Thymus (tissue), 11 donors: ENCODE measurements around the gene TENM3. TPM values are rescaled to one million over a fixed set of nuclear protein-coding genes. Genes with fewer than 3 reads are reported as not detected.
"Not testable (repeated sequence)": the region's sequence is repeated elsewhere in the genome, so short reads cannot be mapped to it uniquely, and the experiment has no call there.

Experiments used
- DNase-seq, 9 donors: peaks; one replicate each; pipeline ENCODE4 v3.0.0-alpha.2; 2013; ENCODE audit warnings: low spot score in 9 of 9, low read depth in 6 of 9, missing footprints in 1 of 9
- H3K27ac ChIP-seq, 2 donors: one replicate each; pipeline ENCODE4 v1.5.1; 2013; ENCODE audit warnings: control low read depth in 1 of 2, low read depth in 1 of 2, low read length in 1 of 2, mild to moderate bottlenecking in 1 of 2, moderate library complexity in 1 of 2
- H3K27me3 ChIP-seq, 2 donors: one replicate each; pipeline ENCODE4 v1.5.1; 2013; ENCODE audit warnings: low read length in 1 of 2; ENCODE audit not compliant: control insufficient read depth in 2 of 2, insufficient read depth in 1 of 2
- H3K36me3 ChIP-seq, 2 donors: one replicate each; pipeline ENCODE4 v1.5.1; 2013; ENCODE audit warnings: low read length in 1 of 2, mild to moderate bottlenecking in 1 of 2, moderate library complexity in 1 of 2; ENCODE audit not compliant: control insufficient read depth in 2 of 2, insufficient read depth in 2 of 2
- H3K4me1 ChIP-seq, 2 donors: one replicate each; pipeline ENCODE4 v1.5.1; 2013; ENCODE audit warnings: low read length in 2 of 2; ENCODE audit not compliant: control insufficient read depth in 2 of 2, insufficient read depth in 2 of 2
- H3K4me3 ChIP-seq, 2 donors: one replicate each; pipeline ENCODE4 v1.5.1; 2013; ENCODE audit warnings: low read length in 2 of 2, control low read depth in 1 of 2, mild to moderate bottlenecking in 1 of 2
- H3K9me3 ChIP-seq, 2 donors: one replicate each; pipeline ENCODE4 v1.5.1; 2013; ENCODE audit warnings: low read length in 1 of 2, mild to moderate bottlenecking in 1 of 2; ENCODE audit not compliant: control insufficient read depth in 2 of 2, insufficient read depth in 1 of 2
- WGBS: extraction: QIAGEN DNeasy Blood & Tissue Kit; methylation state at CpG from one replicate; pipeline ENCODE4 v1.1.7; 2013; 5-methylcytosine and 5-hydroxymethylcytosine counted together
- polyA plus RNA-seq: library from polyadenylated mRNA; stranded (reverse); fragments of 200-250 nt; gene quantifications from one replicate; pipeline ENCODE4 v1.2.3, GENCODE V29; 2013
- total RNA-seq: library from RNA; stranded (reverse); fragments of 120-200 nt; gene quantifications from one replicate; pipeline ENCODE4 v1.2.4, GENCODE V29; 2013
- donor health status: healthy.

TENM3 gene
- total and polyA plus RNA-seq, 2 donors, result 2.1 to 9.5 TPM

- peak in 8 of 9 donors; percentile 20 to 73 (median 43) for DNase-seq
- Histone ChIP-seq H3K27me3 (peaks cover 0 to 23% of the 10 kb centered on the region in 2 donors), H3K27ac (peak overlapping the region in 1 of 2 donors; percentile 70), H3K36me3 (no peaks in the 10 kb centered on the region), H3K4me1 (peaks cover 2 to 27% of the 10 kb centered on the region in 2 donors), H3K9me3 (peaks cover 2 to 10% of the 10 kb centered on the region in 2 donors), H3K4me3 (peak overlapping the region; percentile 45 to 49)
- 19% methylated on average over 68 of the region's 68 CpGs for WGBS
Measured at GRCh38 chr4:182806259-182807252, 563.4 kb downstream of the TENM3 start.

- DNase-seq, result no peak
- Histone ChIP-seq H3K4me3 (no peak overlapping the region), H3K36me3 (no peaks in the 10 kb centered on the region), H3K4me1 (peaks cover 2 to 27% of the 10 kb centered on the region in 2 donors), H3K9me3 (peaks cover 2 to 12% of the 10 kb centered on the region in 2 donors), H3K27me3 (peaks cover 0 to 23% of the 10 kb centered on the region in 2 donors), H3K27ac (peak overlapping the region in 1 of 2 donors; percentile 70)
- WGBS, result 96% methylated on average over 12 of the region's 12 CpGs
Measured at GRCh38 chr4:182807346-182807745, 564.1 kb downstream of the TENM3 start.

GRCh38 chr4:182807767-182808548 is 564.8 kb downstream of the TENM3 start:
- no peak overlapping the region for H3K4me3 ChIP-seq
- WGBS, result 97% methylated on average over 45 of the region's 45 CpGs
- peaks cover 0 to 23% of the 10 kb centered on the region in 2 donors for H3K27me3 ChIP-seq
- DNase-seq, result no peak
- H3K9me3 ChIP-seq, result peaks cover 2 to 12% of the 10 kb centered on the region in 2 donors
- H3K4me1 ChIP-seq, result peaks cover 2 to 27% of the 10 kb centered on the region in 2 donors
- H3K36me3 ChIP-seq, result no peaks in the 10 kb centered on the region
- H3K27ac ChIP-seq, result no peak overlapping the region

- 70% methylated on average over 25 of the region's 25 CpGs for WGBS
Measured at GRCh38 chr4:182808673-182809416, 565.6 kb downstream of the TENM3 start.

GRCh38 chr4:182809417-182810102 is 566.4 kb downstream of the TENM3 start:
- Histone ChIP-seq H3K9me3 (peaks cover 4 to 12% of the 10 kb centered on the region in 2 donors), H3K4me1 (peaks cover 2 to 27% of the 10 kb centered on the region in 2 donors), H3K27ac (peak overlapping the region in 1 of 2 donors; percentile 28), H3K27me3 (peaks cover 0 to 23% of the 10 kb centered on the region in 2 donors), H3K36me3 (no peaks in the 10 kb centered on the region), H3K4me3 (no peak overlapping the region)
- 77% methylated on average over 5 of the region's 5 CpGs for WGBS
- DNase-seq, result no peak

More at GRCh38 chr4:182808673-182809416, 565.6 kb downstream of the TENM3 start:
- peak in 4 of 9 donors; percentile 19 to 58 (median 33) for DNase-seq
- peaks cover 4 to 12% of the 10 kb centered on the region in 2 donors for H3K9me3 ChIP-seq
- H3K27me3 ChIP-seq, result peaks cover 0 to 23% of the 10 kb centered on the region in 2 donors
- no peaks in the 10 kb centered on the region for H3K36me3 ChIP-seq
- peaks cover 2 to 27% of the 10 kb centered on the region in 2 donors for H3K4me1 ChIP-seq
- H3K27ac ChIP-seq, result no peak overlapping the region
- H3K4me3 ChIP-seq, result no peak overlapping the region

- 93% methylated on average over 4 of the region's 4 CpGs for WGBS
Measured at GRCh38 chr4:182810103-182810615, 567.0 kb downstream of the TENM3 start.

GRCh38 chr4:182812916-182813315 is 569.7 kb downstream of the TENM3 start:
- H3K4me3 ChIP-seq, result no peak overlapping the region
- peaks cover 4 to 12% of the 10 kb centered on the region in 2 donors for H3K9me3 ChIP-seq
- no peak for DNase-seq
- 66% methylated on average over 4 of the region's 4 CpGs for WGBS
- H3K27ac ChIP-seq, result no peak overlapping the region
- peaks cover 2 to 14% of the 10 kb centered on the region in 2 donors for H3K4me1 ChIP-seq
- no peaks in the 10 kb centered on the region for H3K27me3 ChIP-seq
- no peaks in the 10 kb centered on the region for H3K36me3 ChIP-seq

More at GRCh38 chr4:182810103-182810615, 567.0 kb downstream of the TENM3 start:
- Histone ChIP-seq H3K4me1 (peaks cover 2 to 27% of the 10 kb centered on the region in 2 donors), H3K36me3 (no peaks in the 10 kb centered on the region), H3K27ac (no peak overlapping the region), H3K27me3 (peaks cover 0 to 23% of the 10 kb centered on the region in 2 donors), H3K4me3 (no peak overlapping the region), H3K9me3 (peaks cover 4 to 12% of the 10 kb centered on the region in 2 donors)
- DNase-seq, result no peak

GRCh38 chr4:182814065-182814464 is 570.9 kb downstream of the TENM3 start:
- WGBS, result 86% methylated on average over 9 of the region's 9 CpGs
- H3K4me1 ChIP-seq, result not testable (repeated sequence)

More at GRCh38 chr4:182814065-182814464, 570.9 kb downstream of the TENM3 start:
- not testable (repeated sequence) for H3K27me3 ChIP-seq, H3K27ac ChIP-seq, DNase-seq, H3K36me3 ChIP-seq, H3K4me3 ChIP-seq
- peaks cover 4 to 12% of the 10 kb centered on the region in 2 donors for H3K9me3 ChIP-seq
